Gastroesophageal sphincter (tissue), 3 donors: ENCODE data around the gene RIMBP2.

Experiments
- CTCF ChIP-seq, 4 experiments: fragments of 200-600 bp in 2 of 4; fragments of 450-650 bp in 2 of 4; sonication (generic) in 1 of 4; IDR thresholded peaks; one replicate each; pipeline ENCODE4 v1.5.1; 2017 to 2019; ENCODE audit warnings: antibody characterized with exemption in 4 of 4, mild to moderate bottlenecking in 2 of 4, moderate library complexity in 2 of 4
- EP300 ChIP-seq: sonication (generic); formaldehyde crosslinking; IDR thresholded peaks from one replicate; pipeline ENCODE4 v1.6.1; 2017; ENCODE audit warnings: antibody characterized with exemption, mild to moderate bottlenecking
- POLR2A ChIP-seq, 2 donors: fragments of 450-650 bp; IDR thresholded peaks; one replicate each; pipeline ENCODE4 v1.6.1; 2017; ENCODE audit warnings: antibody characterized with exemption in 2 of 2, mild to moderate bottlenecking in 2 of 2, moderate library complexity in 1 of 2
- POLR2AphosphoS5 ChIP-seq: sonication (generic); formaldehyde crosslinking; IDR thresholded peaks from one replicate; pipeline ENCODE4 v1.6.1; 2017; ENCODE audit warnings: antibody characterized with exemption

- no peak for TF ChIP-seq CTCF (IDR thresholded peaks at IDR 0.05)
- no peak for TF ChIP-seq POLR2A (IDR thresholded peaks at IDR 0.05)
- TF ChIP-seq EP300: no peak
- TF ChIP-seq POLR2AphosphoS5: no peak
Measured at GRCh38 chr12:130672089-130672820, 43.8 kb downstream of the RIMBP2 start.
